ENCODE results near the gene TIMM13.
"Not testable (repeated sequence)": the region's sequence is repeated elsewhere in the genome, so short reads cannot be mapped to it uniquely, and the experiment has no call there.

DNA sequence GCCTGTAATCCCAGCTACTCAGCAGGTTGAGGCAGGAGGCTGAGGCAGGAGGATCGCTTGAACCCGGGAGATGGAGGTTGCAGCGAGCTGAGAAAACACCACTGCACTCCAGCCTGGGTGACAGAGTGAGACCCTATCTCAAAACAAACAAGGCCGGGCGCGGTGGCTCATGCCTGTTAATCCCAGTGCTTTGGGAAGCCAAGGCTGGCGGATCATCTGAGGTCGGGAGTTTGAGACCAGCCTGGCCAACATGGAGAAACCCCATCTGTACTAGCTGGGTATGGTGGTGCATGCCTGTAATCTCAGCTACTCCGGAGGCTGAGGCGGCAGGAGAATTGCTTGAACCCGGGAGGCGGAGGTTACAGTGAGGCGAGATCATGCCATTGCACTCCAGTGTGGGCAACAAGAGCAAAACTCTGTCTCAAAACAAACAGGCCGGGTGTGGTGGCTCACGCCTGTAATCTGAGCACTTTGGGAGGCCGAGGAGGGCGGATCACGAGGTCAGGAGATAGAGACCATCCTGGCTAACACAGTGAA, 32.0 kb downstream of the TIMM13 start:
- TF ChIP-seq, protein P1, sequence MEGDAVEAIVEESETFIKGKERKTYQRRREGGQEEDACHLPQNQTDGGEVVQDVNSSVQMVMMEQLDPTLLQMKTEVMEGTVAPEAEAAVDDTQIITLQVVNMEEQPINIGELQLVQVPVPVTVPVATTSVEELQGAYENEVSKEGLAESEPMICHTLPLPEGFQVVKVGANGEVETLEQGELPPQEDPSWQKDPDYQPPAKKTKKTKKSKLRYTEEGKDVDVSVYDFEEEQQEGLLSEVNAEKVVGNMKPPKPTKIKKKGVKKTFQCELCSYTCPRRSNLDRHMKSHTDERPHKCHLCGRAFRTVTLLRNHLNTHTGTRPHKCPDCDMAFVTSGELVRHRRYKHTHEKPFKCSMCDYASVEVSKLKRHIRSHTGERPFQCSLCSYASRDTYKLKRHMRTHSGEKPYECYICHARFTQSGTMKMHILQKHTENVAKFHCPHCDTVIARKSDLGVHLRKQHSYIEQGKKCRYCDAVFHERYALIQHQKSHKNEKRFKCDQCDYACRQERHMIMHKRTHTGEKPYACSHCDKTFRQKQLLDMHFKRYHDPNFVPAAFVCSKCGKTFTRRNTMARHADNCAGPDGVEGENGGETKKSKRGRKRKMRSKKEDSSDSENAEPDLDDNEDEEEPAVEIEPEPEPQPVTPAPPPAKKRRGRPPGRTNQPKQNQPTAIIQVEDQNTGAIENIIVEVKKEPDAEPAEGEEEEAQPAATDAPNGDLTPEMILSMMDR (conservative IDR thresholded peaks at IDR 0.05; ENCODE audit: low read depth, low read length) = not testable (repeated sequence)
- not testable (repeated sequence) for TF ChIP-seq EZH2 (IDR thresholded peaks at IDR 0.05; ENCODE audit: low read length, unreplicated experiment); EZH2phosphoT487 (IDR thresholded peaks at IDR 0.05; ENCODE audit: borderline replicate concordance, low read length)

All from PC-3 (cell line).